HuH-7.5 (cell line): ENCODE measurements around the gene ARFRP1.
A peak's percentile ranks its signal among the peaks of the same experiment; 100 is the strongest.
"Not testable (repeated sequence)": the region's sequence is repeated elsewhere in the genome, so short reads cannot be mapped to it uniquely, and the experiment has no call there.

Experiments used
- DNase-seq: peaks from one replicate; pipeline ENCODE4 v3.0.0; 2011; ENCODE audit warnings: low spot score

Gene ARFRP1

GRCh38 chr20:63732118-63733095 is 24.6 kb upstream of the ARFRP1 start:
- no peak for DNase-seq

GRCh38 chr20:63731410-63731809 is 23.6 kb upstream of the ARFRP1 start:
- no peak for DNase-seq

GRCh38 chr20:63730189-63730733 is 22.5 kb upstream of the ARFRP1 start:
- DNase-seq, result not testable (repeated sequence)

- DNase-seq, result not testable (repeated sequence)
These were observed 15.3 kb upstream of the ARFRP1 start for GRCh38 chr20:63722967-63723622.

GRCh38 chr20:63718996-63719395 is 11.2 kb upstream of the ARFRP1 start:
- no peak for DNase-seq

GRCh38 chr20:63714858-63715257 is 7.1 kb upstream of the ARFRP1 start:
- DNase-seq, result no peak

GRCh38 chr20:63712191-63712590 is 4.4 kb upstream of the ARFRP1 start:
- no peak for DNase-seq

- no peak for DNase-seq
These were observed 3.4 kb upstream of the ARFRP1 start for GRCh38 chr20:63711085-63711645.

GRCh38 chr20:63709149-63709527 is 1.4 kb upstream of the ARFRP1 start:
- DNase-seq, result no peak

- DNase-seq, result no peak
These were observed 749 bp upstream of the ARFRP1 start for GRCh38 chr20:63708301-63709148.

- peak; percentile 77 for DNase-seq
These were observed 771 bp downstream of the ARFRP1 start for GRCh38 chr20:63706852-63707557.

- DNase-seq, result no peak
These were observed 1.6 kb downstream of the ARFRP1 start for GRCh38 chr20:63706027-63706695.

- DNase-seq, result no peak
These were observed 2.3 kb downstream of the ARFRP1 start for GRCh38 chr20:63705232-63706026.

GRCh38 chr20:63704749-63705117 is 3.0 kb downstream of the ARFRP1 start:
- DNase-seq, result no peak

GRCh38 chr20:63703976-63704748 is 3.6 kb downstream of the ARFRP1 start:
- no peak for DNase-seq

- no peak for DNase-seq
These were observed 4.3 kb downstream of the ARFRP1 start for GRCh38 chr20:63703471-63703975.

GRCh38 chr20:63702751-63703470 is 4.9 kb downstream of the ARFRP1 start:
- no peak for DNase-seq
